Uterus (tissue), 4 donors: ENCODE measurements around the gene PLD5. TPM values are rescaled to one million over a fixed set of nuclear protein-coding genes. Genes with fewer than 3 reads are reported as not detected.
"Not testable (repeated sequence)": the region's sequence is repeated elsewhere in the genome, so short reads cannot be mapped to it uniquely, and the experiment has no call there.

Experiments
- DNase-seq, 2 donors: peaks; one replicate each; pipeline ENCODE4 v3.0.0-alpha.2; 2019 to 2020
- H3K27ac ChIP-seq, 2 donors: fragments of 200-600 bp; sonication (generic); 1 replicate in 1 of 2; 2 replicates in 1 of 2; pipeline ENCODE4 v1.5.1; 2016 to 2018
- H3K27me3 ChIP-seq, 2 donors: fragments of 200-600 bp; sonication (generic); one replicate each; pipeline ENCODE4 v1.5.1; 2018 to 2019; ENCODE audit warnings: control low read depth in 1 of 2
- H3K36me3 ChIP-seq, 2 donors: fragments of 200-600 bp; sonication (generic); one replicate each; pipeline ENCODE4 v1.5.1; 2019; ENCODE audit warnings: control low read depth in 1 of 2
- H3K4me1 ChIP-seq, 2 donors: fragments of 200-600 bp; sonication (generic); one replicate each; pipeline ENCODE4 v1.5.1; 2018 to 2019; ENCODE audit warnings: control low read depth in 1 of 2
- H3K4me3 ChIP-seq, 2 donors: fragments of 200-600 bp; sonication (generic); 1 replicate in 1 of 2; 2 replicates in 1 of 2; pipeline ENCODE4 v1.5.1; 2018 to 2019; ENCODE audit warnings: mild to moderate bottlenecking in 1 of 2
- H3K9me3 ChIP-seq, 2 donors: fragments of 200-600 bp; sonication (generic); one replicate each; pipeline ENCODE4 v1.5.1; 2019; ENCODE audit warnings: control low read depth in 1 of 2
- CTCF ChIP-seq, 4 experiments: fragments of 200-600 bp in 2 of 4; fragments of 450-650 bp in 2 of 4; sonication (generic) in 2 of 4; IDR thresholded peaks; one replicate each; pipeline ENCODE4 v1.5.1; 2016 to 2019; ENCODE audit warnings: antibody characterized with exemption in 4 of 4, mild to moderate bottlenecking in 2 of 4, moderate library complexity in 1 of 4
- POLR2A ChIP-seq, 2 donors: fragments of 450-650 bp; IDR thresholded peaks; one replicate each; pipeline ENCODE4 v1.6.1; 2016; ENCODE audit warnings: antibody characterized with exemption in 2 of 2, mild to moderate bottlenecking in 1 of 2, moderate library complexity in 1 of 2
- intact Hi-C: fragments of 100-400 bp; cut with DNase I; formaldehyde crosslinking; loops from one replicate; pipeline ENCODE4 v1.15.1; 2023; ENCODE audit warnings: low total_unique reads
- total RNA-seq, 4 donors: library from RNA; depleted of rRNA in 3 of 4; stranded (reverse); fragments of >200 nt in 3 of 4; gene quantifications; one replicate each; pipeline versions ENCODE4 v1.1.0 to v1.2.4, GENCODE V29; 2014 to 2023
- donor health status: DM: yes; HTN: yes; CAD: no.

PLD5 gene
- total RNA-seq, 4 donors from 2014 or later, result 2.4 to 6.1 (median 5.2) TPM

GRCh38 chr1:242401937-242402336 is 122.6 kb downstream of the PLD5 start:
- Histone ChIP-seq H3K36me3 (no peaks in the 10 kb centered on the region), H3K4me3 (no peak overlapping the region), H3K9me3 (no peaks in the 10 kb centered on the region), H3K27ac (no peak overlapping the region), H3K27me3 (no peaks in the 10 kb centered on the region), H3K4me1 (no peaks in the 10 kb centered on the region)
- TF ChIP-seq CTCF (IDR thresholded peaks at IDR 0.05), result no peak
- TF ChIP-seq POLR2A (IDR thresholded peaks at IDR 0.05), result no peak
- DNase-seq, result no peak
- intact Hi-C loops, result no loop called here

GRCh38 chr1:242398351-242398750 is 126.1 kb downstream of the PLD5 start:
- H3K4me1 ChIP-seq, result no peaks in the 10 kb centered on the region
- no peak for DNase-seq
- no peak overlapping the region for H3K27ac ChIP-seq
- no peaks in the 10 kb centered on the region for H3K36me3 ChIP-seq
- H3K27me3 ChIP-seq, result no peaks in the 10 kb centered on the region
- H3K9me3 ChIP-seq, result no peaks in the 10 kb centered on the region
- intact Hi-C loops, result no loop called here
- TF ChIP-seq CTCF (IDR thresholded peaks at IDR 0.05) (no peak), POLR2A (IDR thresholded peaks at IDR 0.05) (no peak)
- H3K4me3 ChIP-seq, result no peak overlapping the region

GRCh38 chr1:242391896-242392295 is 132.6 kb downstream of the PLD5 start:
- intact Hi-C loops, result no loop called here
- no peaks in the 10 kb centered on the region for H3K4me1 ChIP-seq

GRCh38 chr1:242376121-242376520 is 148.4 kb downstream of the PLD5 start:
- intact Hi-C loops, H3K9me3 ChIP-seq, H3K36me3 ChIP-seq, H3K27me3 ChIP-seq, H3K27ac ChIP-seq, H3K4me3 ChIP-seq, DNase-seq, H3K4me1 ChIP-seq: not testable (repeated sequence)

More at GRCh38 chr1:242391896-242392295, 132.6 kb downstream of the PLD5 start:
- Histone ChIP-seq H3K27me3 (no peaks in the 10 kb centered on the region), H3K36me3 (no peaks in the 10 kb centered on the region), H3K9me3 (no peaks in the 10 kb centered on the region), H3K4me3 (no peak overlapping the region), H3K27ac (no peak overlapping the region)
- DNase-seq, result no peak
- TF ChIP-seq CTCF (IDR thresholded peaks at IDR 0.05) (no peak), POLR2A (IDR thresholded peaks at IDR 0.05) (no peak)

- H3K4me3 ChIP-seq, H3K36me3 ChIP-seq, H3K4me1 ChIP-seq, H3K9me3 ChIP-seq, intact Hi-C loops, DNase-seq, H3K27me3 ChIP-seq, H3K27ac ChIP-seq: not testable (repeated sequence)
Observed at GRCh38 chr1:242350446-242350845, 174.1 kb downstream of the PLD5 start.

GRCh38 chr1:242349636-242350035 is 174.9 kb downstream of the PLD5 start:
- intact Hi-C loops, result no loop called here
- H3K4me3 ChIP-seq, result no peak overlapping the region
- no peaks in the 10 kb centered on the region for H3K4me1 ChIP-seq
- no peak for DNase-seq
- H3K27me3 ChIP-seq, result no peaks in the 10 kb centered on the region
- H3K9me3 ChIP-seq, result no peaks in the 10 kb centered on the region
- H3K36me3 ChIP-seq, result no peaks in the 10 kb centered on the region
- H3K27ac ChIP-seq, result no peak overlapping the region
- no peak for TF ChIP-seq CTCF (IDR thresholded peaks at IDR 0.05)

GRCh38 chr1:242330865-242331264 is 193.6 kb downstream of the PLD5 start:
- H3K4me1 ChIP-seq, H3K36me3 ChIP-seq, H3K4me3 ChIP-seq, H3K9me3 ChIP-seq, DNase-seq, H3K27ac ChIP-seq, H3K27me3 ChIP-seq, intact Hi-C loops: not testable (repeated sequence)

GRCh38 chr1:242327381-242327780 is 197.1 kb downstream of the PLD5 start:
- H3K27ac ChIP-seq, intact Hi-C loops, H3K36me3 ChIP-seq, DNase-seq, H3K4me3 ChIP-seq, H3K9me3 ChIP-seq, H3K4me1 ChIP-seq, H3K27me3 ChIP-seq: not testable (repeated sequence)

- DNase-seq, H3K27me3 ChIP-seq, H3K27ac ChIP-seq, H3K4me3 ChIP-seq, H3K9me3 ChIP-seq, H3K4me1 ChIP-seq, intact Hi-C loops, H3K36me3 ChIP-seq: not testable (repeated sequence)
Observed at GRCh38 chr1:242321981-242322380, 202.5 kb downstream of the PLD5 start.
